SK-MEL-5 (cell line): ENCODE results near the gene CBFB. TPM values are rescaled to one million over a fixed set of nuclear protein-coding genes. Genes with fewer than 3 reads are reported as not detected.

Source experiments
- DNase-seq: peaks from one replicate; pipeline ENCODE4 v3.0.0-alpha.2; 2016; ENCODE audit warnings: low read depth, low spot score
- in situ Hi-C: cut with HindIII; loops from 2 replicates; pipeline ENCODE4 v1.10.0; 2016; ENCODE audit warnings: low sequenced_read_pairs, high pct_unique_total_duplicates, low pct_unique_long_range_greater_than_20kb
- total RNA-seq: library from RNA; depleted of rRNA; stranded (reverse); fragments of >200 nt; shearing (Covaris generic); gene quantifications from 2 replicates; pipeline ENCODE4 v1.2.3, GENCODE V29; 2014

Gene CBFB
- total RNA-seq, 1 experiment from 2014 or later, result 58.6 TPM

- DNase-seq, result no peak
- in situ Hi-C loops, result no loop called here
Measured at GRCh38 chr16:67075331-67075730, 46.4 kb downstream of the CBFB start.

- in situ Hi-C loops, result no loop called here
- no peak for DNase-seq
Measured at GRCh38 chr16:67077871-67078270, 48.9 kb downstream of the CBFB start.

GRCh38 chr16:67082100-67082499, 53.2 kb downstream of the CBFB start:
- no peak for DNase-seq
- in situ Hi-C loops, result no loop called here

GRCh38 chr16:67082891-67083290, 53.9 kb downstream of the CBFB start:
- in situ Hi-C loops, result no loop called here
- DNase-seq, result no peak

GRCh38 chr16:67084345-67085028, 55.5 kb downstream of the CBFB start:
- in situ Hi-C loops, result no loop called here
- no peak for DNase-seq

GRCh38 chr16:67086822-67087221, 57.9 kb downstream of the CBFB start:
- no peak for DNase-seq
- in situ Hi-C loops, result no loop called here

GRCh38 chr16:67087291-67087690, 58.3 kb downstream of the CBFB start:
- in situ Hi-C loops, result no loop called here
- DNase-seq, result no peak

GRCh38 chr16:67087803-67088202, 58.9 kb downstream of the CBFB start:
- no peak for DNase-seq
- in situ Hi-C loops, result no loop called here

GRCh38 chr16:67088551-67088950, 59.6 kb downstream of the CBFB start:
- in situ Hi-C loops, result no loop called here
- DNase-seq, result no peak

GRCh38 chr16:67089101-67089500, 60.2 kb downstream of the CBFB start:
- no peak for DNase-seq
- in situ Hi-C loops, result no loop called here

GRCh38 chr16:67091906-67092566, 63.1 kb downstream of the CBFB start:
- DNase-seq, result no peak
- in situ Hi-C loops, result no loop called here

GRCh38 chr16:67093098-67093726, 64.3 kb downstream of the CBFB start:
- in situ Hi-C loops, result no loop called here

GRCh38 chr16:67098599-67098998, 69.7 kb downstream of the CBFB start:
- in situ Hi-C loops, result no loop called here
- no peak for DNase-seq

More at GRCh38 chr16:67093098-67093726, 64.3 kb downstream of the CBFB start:
- DNase-seq, result no peak

- in situ Hi-C loops, result no loop called here
- DNase-seq, result peak; percentile 57
Measured at GRCh38 chr16:67100569-67101310, 71.8 kb downstream of the CBFB start.

GRCh38 chr16:67101311-67102082, 72.5 kb downstream of the CBFB start:
- in situ Hi-C loops, result no loop called here
- DNase-seq, result no peak

- DNase-seq, result peak; percentile 70
- in situ Hi-C loops, result no loop called here
Measured at GRCh38 chr16:67104061-67104460, 75.1 kb downstream of the CBFB start.

GRCh38 chr16:67104845-67105244, 75.9 kb downstream of the CBFB start:
- no peak for DNase-seq
- in situ Hi-C loops, result no loop called here

- in situ Hi-C loops, result no loop called here
- no peak for DNase-seq
Measured at GRCh38 chr16:67105246-67105645, 76.3 kb downstream of the CBFB start.
